PC-9 (cell line): Measurements from ENCODE around the gene TSHZ2.
"Not testable (repeated sequence)": the region's sequence is repeated elsewhere in the genome, so short reads cannot be mapped to it uniquely, and the experiment has no call there.

Experiments
- EZH2 ChIP-seq: fragments of 200-600 bp; sonication (generic); IDR thresholded peaks from 2 replicates; pipeline ENCODE4 v1.8.0; 2017; ENCODE audit warnings: antibody characterized with exemption, low read depth
- TF ChIP-seq, protein P1 (sequence below): fragments of 200-600 bp; sonication (generic); conservative IDR thresholded peaks from 2 replicates; pipeline ENCODE4 v1.6.1; 2017; ENCODE audit warnings: mixed run types, antibody characterized with exemption, mild to moderate bottlenecking, moderate library complexity

DNA sequence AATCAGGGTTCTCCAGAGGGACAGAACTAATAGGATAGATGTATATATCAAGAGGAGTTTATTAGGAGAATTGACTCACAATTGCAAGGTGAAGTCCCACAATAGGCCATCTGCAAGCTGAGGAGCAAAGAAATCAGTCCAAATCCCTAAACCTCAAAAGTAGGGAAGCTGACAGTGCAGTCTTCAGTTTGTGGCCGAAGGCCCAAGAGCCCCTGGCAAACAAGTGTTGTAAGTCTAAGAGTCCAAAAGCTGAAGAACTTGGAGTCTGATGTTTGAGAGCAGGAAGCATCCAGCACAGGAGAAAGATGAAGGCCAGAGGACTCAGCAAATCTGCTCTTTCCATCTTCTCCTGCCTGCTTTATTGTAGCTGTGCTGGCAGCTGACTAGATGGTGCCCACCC lies 117.7 kb downstream of the TSHZ2 start:
- TF ChIP-seq, protein P1, sequence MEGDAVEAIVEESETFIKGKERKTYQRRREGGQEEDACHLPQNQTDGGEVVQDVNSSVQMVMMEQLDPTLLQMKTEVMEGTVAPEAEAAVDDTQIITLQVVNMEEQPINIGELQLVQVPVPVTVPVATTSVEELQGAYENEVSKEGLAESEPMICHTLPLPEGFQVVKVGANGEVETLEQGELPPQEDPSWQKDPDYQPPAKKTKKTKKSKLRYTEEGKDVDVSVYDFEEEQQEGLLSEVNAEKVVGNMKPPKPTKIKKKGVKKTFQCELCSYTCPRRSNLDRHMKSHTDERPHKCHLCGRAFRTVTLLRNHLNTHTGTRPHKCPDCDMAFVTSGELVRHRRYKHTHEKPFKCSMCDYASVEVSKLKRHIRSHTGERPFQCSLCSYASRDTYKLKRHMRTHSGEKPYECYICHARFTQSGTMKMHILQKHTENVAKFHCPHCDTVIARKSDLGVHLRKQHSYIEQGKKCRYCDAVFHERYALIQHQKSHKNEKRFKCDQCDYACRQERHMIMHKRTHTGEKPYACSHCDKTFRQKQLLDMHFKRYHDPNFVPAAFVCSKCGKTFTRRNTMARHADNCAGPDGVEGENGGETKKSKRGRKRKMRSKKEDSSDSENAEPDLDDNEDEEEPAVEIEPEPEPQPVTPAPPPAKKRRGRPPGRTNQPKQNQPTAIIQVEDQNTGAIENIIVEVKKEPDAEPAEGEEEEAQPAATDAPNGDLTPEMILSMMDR = not testable (repeated sequence)
- TF ChIP-seq EZH2 = not testable (repeated sequence)
